Esophagus squamous epithelium (tissue), 4 donors: ENCODE measurements around the gene CYB561D2.
A peak's percentile ranks its signal among the peaks of the same experiment; 100 is the strongest.

Experiments
- CTCF ChIP-seq, 6 experiments: fragments of 450-650 bp in 4 of 6; fragments of 200-600 bp in 2 of 6; sonication (generic) in 2 of 6; IDR thresholded peaks; one replicate each; pipeline ENCODE4 v1.5.1; 2016 to 2019; ENCODE audit warnings: antibody characterized with exemption in 6 of 6, mild to moderate bottlenecking in 4 of 6, moderate library complexity in 4 of 6
- POLR2A ChIP-seq, 4 donors: fragments of 450-650 bp; IDR thresholded peaks; one replicate each; pipeline ENCODE4 v1.6.1; 2017; ENCODE audit warnings: antibody characterized with exemption in 4 of 4, mild to moderate bottlenecking in 4 of 4, moderate library complexity in 3 of 4

GRCh38 chr3:50320853-50321335, 29.8 kb upstream of the CYB561D2 start:
- TF ChIP-seq POLR2A (IDR thresholded peaks at IDR 0.05) (peak in 3 of 4 donors; percentile 63 to 81 (median 69)), CTCF (IDR thresholded peaks at IDR 0.05) (no peak)
